ENCODE data around the gene ATIC.

Gene ATIC

GRCh38 chr2:215396595-215397313 lies 84.9 kb downstream of the ATIC start:
- intact Hi-C loops (cut with micrococcal nuclease), result no loop called here
- Mint-ChIP-seq H3K27me3 (peaks cover 3% of the 10 kb centered on the region), H3K9me3 (no peaks in the 10 kb centered on the region), H3K4me3 (no peak overlapping the region), H3K4me1 (ENCODE audit: low read depth) (peaks cover 7% of the 10 kb centered on the region), H3K36me3 (ENCODE audit: low read depth) (peaks cover 6% of the 10 kb centered on the region), H3K27ac (no peak overlapping the region)

- peaks cover 4% of the 10 kb centered on the region for H3K36me3 Mint-ChIP-seq (ENCODE audit: low read depth)
- no peak overlapping the region for H3K4me3 Mint-ChIP-seq
- H3K9me3 Mint-ChIP-seq, result no peaks in the 10 kb centered on the region
- intact Hi-C loops (cut with micrococcal nuclease), result no loop called here
- H3K27ac Mint-ChIP-seq, result no peak overlapping the region
- peaks cover 3% of the 10 kb centered on the region for H3K27me3 Mint-ChIP-seq
- H3K4me1 Mint-ChIP-seq (ENCODE audit: low read depth), result peaks cover 7% of the 10 kb centered on the region
Measured at GRCh38 chr2:215397632-215398341, 85.9 kb downstream of the ATIC start.

GRCh38 chr2:215399067-215399716 lies 87.3 kb downstream of the ATIC start:
- H3K9me3 Mint-ChIP-seq, result no peaks in the 10 kb centered on the region
- H3K4me3 Mint-ChIP-seq, result no peak overlapping the region
- no peaks in the 10 kb centered on the region for H3K36me3 Mint-ChIP-seq (ENCODE audit: low read depth)
- peaks cover 1% of the 10 kb centered on the region for H3K27me3 Mint-ChIP-seq
- H3K4me1 Mint-ChIP-seq (ENCODE audit: low read depth), result peaks cover 7% of the 10 kb centered on the region
- intact Hi-C loops (cut with micrococcal nuclease), result no loop called here
- no peak overlapping the region for H3K27ac Mint-ChIP-seq
